DMS153 (cell line): Measurements from ENCODE around the gene LAX1.
"Not testable (repeated sequence)": the region's sequence is repeated elsewhere in the genome, so short reads cannot be mapped to it uniquely, and the experiment has no call there.

ENCODE experiments used
- DNase-seq: peaks from one replicate; lab custom pipeline; 2025; lab: John Stamatoyannopoulos, UW

Gene LAX1

GRCh38 chr1:203768256-203768655 is 3.3 kb downstream of the LAX1 start:
- DNase-seq = no peak

- peak; percentile 75 for DNase-seq
Observed at GRCh38 chr1:203769505-203770343, 4.7 kb downstream of the LAX1 start.

DNA sequence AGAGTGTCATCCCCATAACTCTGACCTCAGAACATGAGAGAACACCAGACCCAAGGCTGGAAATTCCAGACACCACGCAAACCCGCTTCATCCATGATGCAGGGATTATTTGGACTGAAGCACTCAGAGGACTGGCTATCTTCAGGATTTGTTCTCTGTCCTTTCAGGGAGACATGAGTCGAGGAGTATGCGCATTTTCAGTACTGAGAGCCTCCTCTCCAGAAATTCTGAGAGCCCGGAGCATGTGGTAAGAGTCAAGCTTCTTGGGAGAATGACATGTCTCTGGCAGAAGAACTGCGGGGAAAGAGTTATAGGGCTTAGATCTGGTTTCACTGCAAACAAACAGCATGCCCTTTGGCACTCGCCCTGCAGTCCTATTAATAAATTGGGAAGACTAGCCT is 6.9 kb downstream of the LAX1 start:
- no peak for DNase-seq

- no peak for DNase-seq
Observed at GRCh38 chr1:203772836-203773235, 7.9 kb downstream of the LAX1 start.

DNA sequence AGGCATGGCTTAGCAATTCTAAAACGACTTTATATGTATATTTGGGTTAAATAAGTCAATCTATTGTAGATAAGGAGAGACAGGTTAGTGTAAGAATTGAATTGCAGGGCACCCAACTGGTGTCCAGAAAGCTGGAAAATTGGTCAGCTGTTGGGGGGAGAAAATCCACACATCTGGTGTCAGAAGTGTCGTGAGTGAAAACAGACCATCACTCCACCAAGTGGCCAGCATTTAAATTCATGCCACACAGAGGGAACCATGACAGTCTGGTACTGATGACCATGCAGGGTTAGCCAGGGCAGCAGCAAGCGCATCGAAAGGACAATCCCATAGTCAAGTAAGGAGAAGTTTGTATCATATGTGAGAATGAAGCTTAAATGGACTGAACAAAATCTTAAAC is 11.7 kb downstream of the LAX1 start:
- DNase-seq = no peak

- no peak for DNase-seq
Observed at GRCh38 chr1:203777596-203777995, 12.6 kb downstream of the LAX1 start.

GRCh38 chr1:203778146-203778545 is 13.2 kb downstream of the LAX1 start:
- no peak for DNase-seq

GRCh38 chr1:203778789-203779188 is 13.8 kb downstream of the LAX1 start:
- DNase-seq = no peak

DNA sequence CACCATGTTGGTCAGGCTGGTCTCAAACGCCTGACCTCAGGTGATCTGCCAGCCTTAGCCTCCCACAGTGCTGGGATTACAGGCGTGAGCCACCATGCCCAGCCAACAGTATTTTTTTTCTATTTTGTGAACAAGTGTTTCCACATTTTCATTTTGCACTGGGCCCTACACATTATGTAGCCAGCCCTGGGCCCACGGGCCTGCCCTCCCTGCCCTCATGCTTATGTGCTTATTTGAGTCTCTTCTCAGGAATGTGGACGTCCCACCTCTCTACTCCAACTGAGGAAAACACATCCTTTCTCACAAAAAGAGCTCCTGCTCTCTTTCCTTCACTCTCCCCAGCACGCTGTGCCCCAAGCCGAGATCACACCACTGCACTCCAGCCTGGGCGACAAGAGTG is 17.0 kb downstream of the LAX1 start:
- DNase-seq = no peak

DNA sequence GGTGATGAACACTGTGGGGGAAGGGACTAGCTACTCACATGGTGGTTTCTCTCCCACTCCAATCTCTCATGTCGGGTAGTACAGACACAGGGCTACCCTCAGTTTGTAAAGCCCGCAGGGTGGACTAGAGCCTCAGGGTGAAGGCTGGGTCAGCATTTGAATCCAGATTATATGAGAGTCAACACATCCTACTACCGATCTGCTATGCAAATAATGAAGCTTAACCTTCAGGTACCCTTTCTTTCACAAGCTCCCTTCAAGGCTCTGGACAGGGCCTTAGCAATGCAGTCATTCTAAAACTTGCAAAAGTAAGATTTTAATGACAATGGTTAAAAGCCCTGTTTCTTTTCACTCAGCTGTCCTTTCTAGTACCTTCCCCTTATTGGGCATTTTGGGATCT is 25.0 kb downstream of the LAX1 start:
- DNase-seq = no peak

DNA sequence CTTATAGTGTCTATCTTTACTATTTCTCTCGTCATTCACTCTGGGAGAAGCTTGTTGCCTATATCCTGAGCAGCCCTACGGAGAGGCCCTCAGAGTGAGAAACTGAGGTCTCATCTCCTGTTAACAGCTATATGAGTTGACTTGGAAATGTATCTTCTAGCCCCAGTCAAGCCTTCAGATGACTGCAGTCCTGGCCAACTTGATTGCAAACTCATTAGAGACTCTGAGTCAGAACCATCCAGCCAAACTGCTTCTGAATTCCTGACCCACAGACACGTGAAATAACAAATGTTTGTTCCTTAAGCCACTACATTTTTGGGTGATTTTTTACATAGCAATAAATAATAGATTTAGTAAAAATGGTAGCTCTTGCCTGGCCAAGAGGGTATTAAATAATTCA is 26.5 kb downstream of the LAX1 start:
- no peak for DNase-seq

DNA sequence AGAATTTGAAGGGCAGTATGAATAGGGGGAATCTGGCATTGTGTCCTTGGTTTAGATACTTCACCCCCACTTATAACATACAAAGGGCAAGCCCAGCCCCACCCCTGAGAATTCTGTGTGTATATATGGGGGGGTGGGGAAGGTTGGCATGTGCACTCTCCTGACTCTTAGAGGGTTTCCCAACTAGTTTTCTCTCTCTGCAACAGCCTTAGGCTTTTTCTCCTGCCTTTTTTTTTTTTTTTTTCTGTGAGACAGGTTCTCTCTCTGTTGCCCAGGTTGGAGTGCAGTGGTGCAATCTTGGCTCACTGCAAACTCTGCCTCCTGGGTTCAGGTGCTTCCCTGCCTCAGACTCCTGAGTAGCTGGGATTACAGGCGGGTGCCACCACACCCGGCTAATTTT is 27.5 kb downstream of the LAX1 start:
- DNase-seq = no peak

DNA sequence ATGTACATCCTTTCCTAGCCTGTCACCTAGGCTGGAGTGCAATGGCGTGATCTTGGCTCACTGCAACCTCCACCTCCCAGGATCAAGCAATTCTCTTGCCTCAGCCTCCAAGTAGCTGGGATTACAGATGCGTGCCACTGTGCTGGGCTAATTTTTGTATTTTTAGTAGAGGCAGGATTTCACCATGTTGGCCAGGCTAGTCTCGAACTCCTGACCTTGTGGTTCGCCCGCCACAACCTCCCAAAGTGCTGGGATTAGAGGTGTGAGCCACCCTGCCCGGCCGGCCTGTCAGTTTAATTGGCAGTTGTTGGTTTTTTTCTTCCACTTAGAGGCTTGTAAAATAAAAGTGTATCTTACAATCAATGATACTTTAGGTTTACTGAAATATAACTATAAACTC is 28.6 kb downstream of the LAX1 start:
- DNase-seq = not testable (repeated sequence)

- no peak for DNase-seq
Observed at GRCh38 chr1:203794764-203795440, 29.9 kb downstream of the LAX1 start.

GRCh38 chr1:203795441-203796235 is 30.7 kb downstream of the LAX1 start, which contains the start of the genes ZBED6 and ZC3H11A:
Gene ZBED6 (plus strand): TSS chr1:203795623. CDS start chr1:203797523, 1,900 bp downstream.
Gene ZC3H11A (plus strand): TSS chr1:203795623. CDS start chr1:203817071, 21,448 bp downstream.
- DNase-seq = peak; percentile 99

DNA sequence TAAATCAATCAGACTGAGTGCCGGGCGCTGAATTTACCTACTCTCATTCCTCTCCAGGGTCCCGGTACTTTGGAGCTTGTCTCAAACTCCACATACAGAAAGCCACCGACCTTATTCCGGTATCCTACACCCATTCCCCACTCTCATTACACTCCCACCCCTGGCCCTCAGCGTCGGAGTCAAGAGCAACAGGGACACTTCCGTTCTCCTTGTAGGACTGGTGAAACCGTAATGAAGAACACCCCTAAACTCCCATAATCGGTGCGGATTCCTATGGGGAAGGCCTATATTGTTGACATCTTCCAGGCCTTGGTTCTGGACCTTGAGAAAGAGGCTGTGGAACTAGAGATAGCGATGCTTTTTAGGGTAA is 31.2 kb downstream of the LAX1 start:
- no peak for DNase-seq

DNA sequence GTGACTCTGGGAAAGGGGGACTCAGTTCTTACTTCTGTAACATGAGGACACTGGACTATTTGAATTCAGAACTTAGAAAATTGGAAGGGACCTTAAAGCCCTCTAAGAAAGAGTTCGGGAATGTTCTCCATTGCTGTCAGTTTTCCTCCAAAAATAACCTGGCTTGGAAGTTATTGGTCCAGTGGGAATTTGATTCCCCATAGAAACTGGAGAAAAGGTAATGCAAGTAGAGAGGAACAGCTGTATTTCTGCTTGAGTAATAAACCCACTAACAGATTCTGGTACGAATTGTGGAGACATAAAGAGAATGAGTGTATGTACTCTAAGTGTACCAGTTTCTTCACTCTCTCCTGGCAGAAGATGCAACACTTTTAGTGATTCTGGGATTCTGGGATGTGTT is 32.2 kb downstream of the LAX1 start:
- DNase-seq = no peak

DNA sequence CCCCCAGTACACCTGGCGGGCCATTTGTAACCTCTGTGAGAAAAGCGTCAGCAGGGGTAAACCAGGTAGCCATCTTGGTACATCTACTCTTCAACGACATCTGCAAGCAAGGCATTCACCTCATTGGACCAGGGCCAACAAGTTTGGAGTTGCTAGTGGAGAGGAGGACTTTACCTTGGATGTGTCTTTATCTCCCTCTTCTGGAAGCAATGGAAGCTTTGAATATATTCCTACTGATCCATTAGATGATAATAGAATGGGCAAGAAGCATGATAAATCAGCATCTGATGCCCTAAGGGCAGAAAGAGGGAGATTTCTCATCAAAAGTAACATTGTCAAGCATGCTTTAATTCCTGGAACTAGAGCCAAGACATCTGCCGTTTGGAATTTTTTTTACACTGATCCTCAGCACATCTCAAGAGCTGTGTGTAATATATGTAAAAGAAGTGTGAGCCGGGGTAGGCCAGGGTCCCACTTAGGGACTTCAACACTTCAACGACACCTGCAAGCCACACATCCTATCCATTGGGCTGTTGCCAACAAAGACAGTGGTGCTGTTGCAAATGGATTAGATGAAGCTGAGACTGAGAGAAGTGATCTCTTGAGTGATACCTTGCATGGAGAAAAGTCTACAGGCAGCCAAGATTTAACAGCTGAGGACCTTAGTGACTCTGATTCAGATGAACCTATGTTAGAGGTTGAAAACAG is 33.1 kb downstream of the LAX1 start:
- no peak for DNase-seq

- DNase-seq = no peak
Observed at GRCh38 chr1:203799157-203799556, 34.2 kb downstream of the LAX1 start.

DNA sequence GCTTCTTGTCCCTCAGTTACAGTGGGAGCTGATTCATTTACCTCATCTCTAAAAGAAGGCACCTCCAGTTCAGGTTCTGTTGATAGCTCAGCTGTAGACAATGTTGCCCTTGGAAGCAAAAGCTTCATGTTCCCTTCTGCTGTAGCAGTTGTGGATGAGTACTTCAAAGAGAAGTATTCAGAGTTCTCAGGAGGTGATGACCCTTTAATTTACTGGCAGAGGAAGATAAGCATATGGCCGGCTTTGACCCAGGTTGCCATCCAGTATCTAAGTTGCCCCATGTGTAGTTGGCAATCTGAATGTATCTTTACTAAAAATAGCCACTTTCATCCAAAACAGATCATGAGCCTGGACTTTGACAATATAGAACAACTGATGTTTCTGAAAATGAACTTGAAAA is 35.0 kb downstream of the LAX1 start:
- DNase-seq = no peak

DNA sequence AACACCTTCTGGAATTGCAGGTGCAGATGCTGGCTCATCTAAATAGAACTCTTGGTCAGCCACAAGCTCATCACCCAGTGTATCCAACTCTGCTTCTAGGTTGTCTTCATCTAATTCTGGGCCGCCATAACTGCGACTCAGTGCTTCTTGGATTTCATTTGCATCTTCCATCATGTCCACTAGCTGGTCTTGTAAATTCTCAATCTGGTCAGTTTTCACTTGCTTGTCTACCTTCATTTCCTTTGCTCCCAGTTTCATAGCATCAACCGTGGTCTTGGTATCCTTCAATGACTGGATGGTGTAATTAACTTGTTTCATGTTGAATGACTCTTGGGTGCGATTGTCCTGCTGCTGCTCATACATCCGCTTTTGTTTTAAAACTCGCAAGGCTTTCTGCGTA is 40.7 kb downstream of the LAX1 start:
- no peak for DNase-seq

- no peak for DNase-seq
Observed at GRCh38 chr1:203807196-203807595, 42.2 kb downstream of the LAX1 start.
